PFSK-1 (cell line): ENCODE results near the gene APOBEC3G.

ENCODE experiments used
- FOXP2 ChIP-seq: optimal IDR thresholded peaks from 2 replicates; pipeline ENCODE3; 2011; ENCODE audit warnings: borderline replicate concordance, control low read depth, inconsistent platforms; ENCODE audit not compliant: insufficient read depth; ENCODE audit errors: extremely low read length, extremely low read depth
- POLR2AphosphoS5 ChIP-seq: IDR thresholded peaks from 2 replicates; pipeline ENCODE4 v1.6.1; 2012; ENCODE audit warnings: low read depth, mild to moderate bottlenecking, control low read depth, low read length, moderate library complexity
- SIN3A ChIP-seq: IDR thresholded peaks from 2 replicates; pipeline ENCODE4 v1.6.1; 2012; ENCODE audit warnings: mild to moderate bottlenecking, low read length, moderate library complexity, borderline replicate concordance; ENCODE audit not compliant: insufficient read depth
- TAF1 ChIP-seq: IDR thresholded peaks from 2 replicates; pipeline ENCODE4 v1.6.1; 2012; ENCODE audit warnings: low read length, control low read depth, borderline replicate concordance; ENCODE audit not compliant: insufficient read depth
- TF ChIP-seq, protein P1 (sequence below), 2 experiments: IDR thresholded peaks; 2 replicates each; pipeline versions ENCODE4 v1.6.1 to v1.8.0; 2011 to 2012; ENCODE audit warnings: low read depth in 2 of 2, low read length in 2 of 2, control low read depth in 1 of 2, inconsistent platforms in 1 of 2, mild to moderate bottlenecking in 1 of 2, moderate library complexity in 1 of 2; ENCODE audit not compliant: insufficient read depth in 1 of 2

DNA sequence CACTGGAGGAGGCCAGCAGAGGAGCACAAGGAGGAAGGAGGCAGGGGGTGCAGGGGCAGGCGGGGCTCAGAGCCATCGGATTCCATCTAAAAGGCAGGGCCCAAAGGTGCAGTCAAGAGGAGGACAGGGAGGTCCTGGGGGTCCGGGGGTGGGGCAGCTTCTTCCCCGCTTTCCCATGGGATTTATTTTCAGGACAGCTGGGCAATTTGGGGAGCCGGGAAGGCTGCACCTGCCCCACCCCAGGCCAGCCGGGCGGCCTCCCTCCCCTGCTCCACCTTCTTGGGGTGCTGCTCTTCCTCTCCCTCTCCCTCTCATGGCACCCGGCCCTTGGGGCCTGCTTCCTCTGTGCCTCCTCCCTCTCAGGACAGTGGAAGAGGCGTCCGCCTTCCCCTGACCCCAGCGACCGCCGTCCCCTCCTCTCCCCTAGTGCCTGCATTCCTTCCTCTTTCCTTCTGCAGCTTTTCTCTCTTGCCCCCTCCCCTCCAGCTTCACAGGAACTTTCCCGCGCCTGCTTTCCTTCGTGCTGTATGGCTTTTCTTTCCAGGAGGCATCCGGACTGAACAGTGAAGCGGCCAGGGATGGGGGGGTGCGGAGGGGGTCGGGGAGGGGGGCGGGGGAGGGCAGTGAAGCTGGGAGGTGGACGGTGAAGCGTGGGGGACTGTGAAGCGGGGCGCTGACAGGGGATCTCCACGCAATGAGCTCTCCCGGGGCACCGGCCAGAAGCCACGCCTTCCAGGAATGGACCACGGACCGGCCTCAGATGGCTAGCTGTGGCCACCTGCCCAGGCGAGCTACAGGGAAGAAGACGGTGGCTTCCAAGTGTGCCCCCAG is 46.9 kb downstream of the APOBEC3G start:
- TF ChIP-seq POLR2AphosphoS5 (no peak), TAF1 (no peak), SIN3A (no peak), FOXP2 (no peak)
- TF ChIP-seq, protein P1, sequence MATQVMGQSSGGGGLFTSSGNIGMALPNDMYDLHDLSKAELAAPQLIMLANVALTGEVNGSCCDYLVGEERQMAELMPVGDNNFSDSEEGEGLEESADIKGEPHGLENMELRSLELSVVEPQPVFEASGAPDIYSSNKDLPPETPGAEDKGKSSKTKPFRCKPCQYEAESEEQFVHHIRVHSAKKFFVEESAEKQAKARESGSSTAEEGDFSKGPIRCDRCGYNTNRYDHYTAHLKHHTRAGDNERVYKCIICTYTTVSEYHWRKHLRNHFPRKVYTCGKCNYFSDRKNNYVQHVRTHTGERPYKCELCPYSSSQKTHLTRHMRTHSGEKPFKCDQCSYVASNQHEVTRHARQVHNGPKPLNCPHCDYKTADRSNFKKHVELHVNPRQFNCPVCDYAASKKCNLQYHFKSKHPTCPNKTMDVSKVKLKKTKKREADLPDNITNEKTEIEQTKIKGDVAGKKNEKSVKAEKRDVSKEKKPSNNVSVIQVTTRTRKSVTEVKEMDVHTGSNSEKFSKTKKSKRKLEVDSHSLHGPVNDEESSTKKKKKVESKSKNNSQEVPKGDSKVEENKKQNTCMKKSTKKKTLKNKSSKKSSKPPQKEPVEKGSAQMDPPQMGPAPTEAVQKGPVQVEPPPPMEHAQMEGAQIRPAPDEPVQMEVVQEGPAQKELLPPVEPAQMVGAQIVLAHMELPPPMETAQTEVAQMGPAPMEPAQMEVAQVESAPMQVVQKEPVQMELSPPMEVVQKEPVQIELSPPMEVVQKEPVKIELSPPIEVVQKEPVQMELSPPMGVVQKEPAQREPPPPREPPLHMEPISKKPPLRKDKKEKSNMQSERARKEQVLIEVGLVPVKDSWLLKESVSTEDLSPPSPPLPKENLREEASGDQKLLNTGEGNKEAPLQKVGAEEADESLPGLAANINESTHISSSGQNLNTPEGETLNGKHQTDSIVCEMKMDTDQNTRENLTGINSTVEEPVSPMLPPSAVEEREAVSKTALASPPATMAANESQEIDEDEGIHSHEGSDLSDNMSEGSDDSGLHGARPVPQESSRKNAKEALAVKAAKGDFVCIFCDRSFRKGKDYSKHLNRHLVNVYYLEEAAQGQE (IDR thresholded peaks at IDR 0.05; ENCODE audit: insufficient read depth in 1 of 2, low read depth in 2 of 2, low read length in 2 of 2) = no peak
